ENCODE results near the gene CTXND1.

CTXND1 gene

GRCh38 chr15:80267658-80268057 lies 15.6 kb upstream of the CTXND1 start:
- no peak for TF ChIP-seq POLR2AphosphoS5 (IDR thresholded peaks at IDR 0.05; ENCODE audit: low read depth, low read length)
- TF ChIP-seq SIN3A (IDR thresholded peaks at IDR 0.05; ENCODE audit: borderline replicate concordance, insufficient read depth, low read length), result no peak
- TF ChIP-seq, protein P1, sequence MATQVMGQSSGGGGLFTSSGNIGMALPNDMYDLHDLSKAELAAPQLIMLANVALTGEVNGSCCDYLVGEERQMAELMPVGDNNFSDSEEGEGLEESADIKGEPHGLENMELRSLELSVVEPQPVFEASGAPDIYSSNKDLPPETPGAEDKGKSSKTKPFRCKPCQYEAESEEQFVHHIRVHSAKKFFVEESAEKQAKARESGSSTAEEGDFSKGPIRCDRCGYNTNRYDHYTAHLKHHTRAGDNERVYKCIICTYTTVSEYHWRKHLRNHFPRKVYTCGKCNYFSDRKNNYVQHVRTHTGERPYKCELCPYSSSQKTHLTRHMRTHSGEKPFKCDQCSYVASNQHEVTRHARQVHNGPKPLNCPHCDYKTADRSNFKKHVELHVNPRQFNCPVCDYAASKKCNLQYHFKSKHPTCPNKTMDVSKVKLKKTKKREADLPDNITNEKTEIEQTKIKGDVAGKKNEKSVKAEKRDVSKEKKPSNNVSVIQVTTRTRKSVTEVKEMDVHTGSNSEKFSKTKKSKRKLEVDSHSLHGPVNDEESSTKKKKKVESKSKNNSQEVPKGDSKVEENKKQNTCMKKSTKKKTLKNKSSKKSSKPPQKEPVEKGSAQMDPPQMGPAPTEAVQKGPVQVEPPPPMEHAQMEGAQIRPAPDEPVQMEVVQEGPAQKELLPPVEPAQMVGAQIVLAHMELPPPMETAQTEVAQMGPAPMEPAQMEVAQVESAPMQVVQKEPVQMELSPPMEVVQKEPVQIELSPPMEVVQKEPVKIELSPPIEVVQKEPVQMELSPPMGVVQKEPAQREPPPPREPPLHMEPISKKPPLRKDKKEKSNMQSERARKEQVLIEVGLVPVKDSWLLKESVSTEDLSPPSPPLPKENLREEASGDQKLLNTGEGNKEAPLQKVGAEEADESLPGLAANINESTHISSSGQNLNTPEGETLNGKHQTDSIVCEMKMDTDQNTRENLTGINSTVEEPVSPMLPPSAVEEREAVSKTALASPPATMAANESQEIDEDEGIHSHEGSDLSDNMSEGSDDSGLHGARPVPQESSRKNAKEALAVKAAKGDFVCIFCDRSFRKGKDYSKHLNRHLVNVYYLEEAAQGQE (IDR thresholded peaks at IDR 0.05; ENCODE audit: insufficient read depth in 1 of 2, low read depth in 2 of 2, low read length in 2 of 2), result no peak
- no peak for TF ChIP-seq FOXP2 (optimal IDR thresholded peaks at IDR 0.05; ENCODE audit: borderline replicate concordance, extremely low read depth, extremely low read length, insufficient read depth)
- no peak for TF ChIP-seq TAF1 (IDR thresholded peaks at IDR 0.05; ENCODE audit: borderline replicate concordance, insufficient read depth, low read length)

DNA sequence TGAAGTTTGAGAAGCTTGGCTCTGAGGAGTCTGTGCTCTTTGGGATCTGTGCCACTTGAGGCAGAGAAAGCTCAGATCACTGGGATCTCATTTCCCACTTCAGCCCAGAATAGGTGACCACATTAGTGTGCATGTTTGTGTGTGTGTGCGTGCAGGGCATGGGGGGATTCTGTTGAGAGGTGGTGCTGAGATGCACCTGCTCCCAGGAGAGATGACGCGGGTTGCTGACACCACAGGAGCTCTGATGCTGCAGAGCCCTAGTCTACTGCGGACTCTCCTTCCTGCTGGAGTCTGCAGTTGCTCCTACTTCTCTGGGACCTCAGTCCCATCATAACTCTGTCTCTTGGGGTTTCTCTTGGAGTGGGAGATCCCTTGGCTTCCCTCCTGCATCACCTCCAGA lies 14.7 kb upstream of the CTXND1 start:
- TF ChIP-seq FOXP2 (optimal IDR thresholded peaks at IDR 0.05; ENCODE audit: borderline replicate concordance, extremely low read depth, extremely low read length, insufficient read depth) (no peak), POLR2AphosphoS5 (IDR thresholded peaks at IDR 0.05; ENCODE audit: low read depth, low read length) (no peak), SIN3A (IDR thresholded peaks at IDR 0.05; ENCODE audit: borderline replicate concordance, insufficient read depth, low read length) (no peak)

DNA sequence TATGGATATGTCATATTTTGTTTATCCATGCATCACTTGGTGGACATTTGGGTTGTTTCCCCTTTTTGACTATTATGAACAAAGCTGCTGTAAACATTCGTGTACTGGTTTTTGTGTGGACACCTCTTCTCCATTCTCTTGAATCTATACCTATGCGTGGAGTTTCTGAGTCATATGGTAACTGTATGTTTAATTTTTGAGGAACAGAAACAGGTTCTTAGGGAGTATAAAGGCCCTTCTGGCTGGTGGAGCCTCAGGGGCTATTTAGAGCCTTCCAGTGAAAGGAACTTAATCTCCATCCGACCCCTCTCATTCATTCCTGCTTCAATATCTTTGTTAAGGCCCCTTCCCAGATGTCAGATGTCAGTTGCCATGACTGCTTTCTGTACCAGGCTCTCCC lies 14.1 kb upstream of the CTXND1 start:
- TF ChIP-seq TAF1 (IDR thresholded peaks at IDR 0.05; ENCODE audit: borderline replicate concordance, insufficient read depth, low read length), result no peak
- TF ChIP-seq FOXP2 (optimal IDR thresholded peaks at IDR 0.05; ENCODE audit: borderline replicate concordance, extremely low read depth, extremely low read length, insufficient read depth), result no peak
- no peak for TF ChIP-seq SIN3A (IDR thresholded peaks at IDR 0.05; ENCODE audit: borderline replicate concordance, insufficient read depth, low read length)
- TF ChIP-seq POLR2AphosphoS5 (IDR thresholded peaks at IDR 0.05; ENCODE audit: low read depth, low read length), result no peak
- TF ChIP-seq, protein P1 (IDR thresholded peaks at IDR 0.05; ENCODE audit: insufficient read depth in 1 of 2, low read depth in 2 of 2, low read length in 2 of 2), result no peak

DNA sequence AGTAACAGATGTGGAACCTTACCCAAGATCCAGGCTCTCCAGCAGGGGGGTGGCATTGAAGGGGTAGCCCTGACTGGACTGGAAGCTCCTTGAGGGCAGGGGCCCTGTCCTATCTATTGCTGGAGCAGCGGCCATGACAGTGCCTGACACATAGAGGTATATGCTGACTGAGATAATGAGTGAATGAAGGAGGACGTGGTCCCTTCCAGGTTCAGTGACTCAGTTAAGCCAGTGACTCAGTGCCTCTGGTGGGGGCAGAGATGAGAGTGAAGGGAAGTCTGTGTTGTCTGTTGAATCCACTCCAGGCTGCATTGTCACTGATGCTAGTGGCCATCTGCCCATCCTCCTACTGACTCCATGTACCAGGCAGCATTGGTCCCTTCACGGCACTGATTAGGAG lies 13.0 kb upstream of the CTXND1 start:
- TF ChIP-seq SIN3A (IDR thresholded peaks at IDR 0.05; ENCODE audit: borderline replicate concordance, insufficient read depth, low read length) (no peak), TAF1 (IDR thresholded peaks at IDR 0.05; ENCODE audit: borderline replicate concordance, insufficient read depth, low read length) (no peak), FOXP2 (optimal IDR thresholded peaks at IDR 0.05; ENCODE audit: borderline replicate concordance, extremely low read depth, extremely low read length, insufficient read depth) (no peak)

DNA sequence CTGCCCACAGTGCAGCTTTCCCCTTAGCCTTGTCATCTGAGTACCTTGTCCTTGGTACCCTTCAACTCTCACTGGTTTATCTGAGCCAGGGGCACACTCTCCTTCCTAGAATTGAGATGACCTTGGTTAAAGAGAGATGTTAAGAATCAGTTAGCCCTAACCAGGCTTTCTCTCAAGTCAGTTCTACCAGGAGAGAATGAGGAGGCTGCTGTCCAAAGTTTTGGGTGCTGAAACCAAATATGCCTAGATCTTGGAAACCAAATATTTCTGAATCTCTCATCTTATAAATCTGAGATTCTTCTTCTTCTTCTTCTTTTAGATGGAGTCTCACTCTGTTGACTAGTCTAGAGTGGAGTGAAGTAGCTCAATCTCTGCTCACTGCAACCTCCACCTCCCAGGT lies 12.0 kb upstream of the CTXND1 start:
- TF ChIP-seq SIN3A (IDR thresholded peaks at IDR 0.05; ENCODE audit: borderline replicate concordance, insufficient read depth, low read length), result no peak
- TF ChIP-seq, protein P1 (IDR thresholded peaks at IDR 0.05; ENCODE audit: insufficient read depth in 1 of 2, low read depth in 2 of 2, low read length in 2 of 2), result peak; percentile 75 to 92

DNA sequence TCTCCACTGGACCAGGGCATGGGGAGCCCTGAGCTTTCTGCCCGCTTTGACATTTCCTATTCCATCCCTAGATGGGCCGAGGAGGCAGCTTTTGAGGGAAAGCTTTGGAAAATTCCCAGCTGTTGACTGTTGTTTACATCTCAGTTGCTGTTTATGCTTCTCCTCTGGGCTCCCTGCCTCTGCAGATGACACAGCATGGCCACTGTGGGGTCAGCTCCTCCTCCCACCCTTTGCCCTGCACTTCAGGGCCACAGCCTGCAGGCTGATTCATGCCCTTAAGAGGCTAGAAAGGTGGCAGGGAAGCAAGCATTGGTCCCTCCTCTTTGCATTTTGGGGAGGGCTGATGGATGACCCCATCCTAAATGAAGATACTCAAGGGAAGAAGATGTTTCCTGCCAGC lies 8.5 kb upstream of the CTXND1 start:
- TF ChIP-seq POLR2AphosphoS5 (IDR thresholded peaks at IDR 0.05; ENCODE audit: low read depth, low read length), result no peak
- TF ChIP-seq, protein P1 (IDR thresholded peaks at IDR 0.05; ENCODE audit: insufficient read depth in 1 of 2, low read depth in 2 of 2, low read length in 2 of 2), result no peak
- TF ChIP-seq SIN3A (IDR thresholded peaks at IDR 0.05; ENCODE audit: borderline replicate concordance, insufficient read depth, low read length), result no peak
- TF ChIP-seq FOXP2 (optimal IDR thresholded peaks at IDR 0.05; ENCODE audit: borderline replicate concordance, extremely low read depth, extremely low read length, insufficient read depth), result no peak
- TF ChIP-seq TAF1 (IDR thresholded peaks at IDR 0.05; ENCODE audit: borderline replicate concordance, insufficient read depth, low read length), result no peak

Measured in PFSK-1 (cell line).